HepG2 (cell line): ENCODE data around the gene SLC38A3. TPM values are rescaled to one million over a fixed set of nuclear protein-coding genes. Genes with fewer than 3 reads are reported as not detected.
A peak's percentile ranks its signal among the peaks of the same experiment; 100 is the strongest.

Experiments
- ATAC-seq: fragments of 200-7000 bp; cut with Tn5 transposase; 3 replicates; pipeline ENCODE4 v1.9.1; 2020; ENCODE audit warnings: mild to moderate bottlenecking, moderate library complexity
- BruUV-seq: library from RNA; stranded (reverse); fragments of 400-500 nt; replicated peaks from 2 replicates; lab custom pipeline; 2021; lab: Mats Ljungman, UMichigan
- CTCF ChIA-PET: fragments of 300-600 bp; formaldehyde crosslinking; extraction: SDS; loops from one replicate; lab custom pipeline; 2021; ENCODE audit warnings: low total read pairs, inconsistent platforms, low intra/inter-chr PET ratio; lab: Yijun Ruan, JAX
- POLR2A ChIA-PET: fragments of 350-600 bp; sonication (Branson Sonifier 250); formaldehyde crosslinking; loops from one replicate; lab custom pipeline; 2020; ENCODE audit warnings: antibody characterized with exemption, inconsistent platforms; lab: Yijun Ruan, JAX
- DNase-seq: peaks from one replicate; pipeline ENCODE4 v3.0.0-alpha.2; 2015; ENCODE audit warnings: low spot score
- FAIRE-seq: peaks from 3 replicates; lab custom pipeline; 2011; peaks lifted over from hg19 to GRCh38; lab: Jason Lieb, UNC
- H2AFZ ChIP-seq: one replicate; pipeline ENCODE4 v1.6.1; 2011; ENCODE audit warnings: low read length, inconsistent platforms
- H3K27ac ChIP-seq: fragments of 300-600 bp; 3 replicates; pipeline ENCODE4 v1.8.0; 2011; ENCODE audit warnings: mixed run types, mild to moderate bottlenecking, mixed read lengths, low read length, inconsistent platforms; ENCODE audit not compliant: insufficient read depth; ENCODE audit errors: extremely low read length
- H3K27me3 ChIP-seq, 2 experiments: fragments of 200-600 bp in 1 of 2; 2 replicates in 1 of 2; 3 replicates in 1 of 2; pipeline versions ENCODE4 v1.6.0 to v1.8.0; 2011; ENCODE audit warnings: low read length in 2 of 2, mild to moderate bottlenecking in 2 of 2, moderate library complexity in 2 of 2, inconsistent platforms in 1 of 2; ENCODE audit not compliant: insufficient read depth in 2 of 2, control insufficient read depth in 1 of 2
- H3K36me3 ChIP-seq, 2 experiments: fragments of 200-600 bp in 1 of 2; replicated peaks in 1 of 2; 2 replicates in 1 of 2; 3 replicates in 1 of 2; pipeline versions ENCODE4 v1.5.1 to v1.8.0; 2011; ENCODE audit warnings: low read length in 2 of 2, inconsistent platforms in 1 of 2; ENCODE audit not compliant: insufficient read depth in 2 of 2, control insufficient read depth in 1 of 2
- H3K4me1 ChIP-seq: 2 replicates; pipeline ENCODE4 v1.5.1; 2012; ENCODE audit warnings: low read length, inconsistent platforms; ENCODE audit not compliant: insufficient read depth
- H3K4me2 ChIP-seq: 2 replicates; pipeline ENCODE4 v1.6.0; 2011; ENCODE audit warnings: low read depth, low read length, inconsistent platforms
- H3K4me3 ChIP-seq, 3 experiments: fragments of 200-600 bp in 1 of 3; sonication (generic), shearing (Covaris generic) in 1 of 3; replicated peaks in 1 of 3; 2 replicates each; pipeline ENCODE4 v1.5.1; 2011 to 2016; ENCODE audit warnings: low read length in 3 of 3, inconsistent platforms in 2 of 3, low read depth in 2 of 3, mild to moderate bottlenecking in 2 of 3, control low read depth in 1 of 3, mixed read lengths in 1 of 3; ENCODE audit not compliant: insufficient read depth in 1 of 3
- H3K79me2 ChIP-seq: one replicate; pipeline ENCODE4 v1.6.1; 2011; ENCODE audit warnings: low read length, inconsistent platforms; ENCODE audit not compliant: insufficient read depth
- H3K9ac ChIP-seq: 2 replicates; pipeline ENCODE4 v1.6.0; 2011; ENCODE audit warnings: mild to moderate bottlenecking, low read depth, low read length, inconsistent platforms; ENCODE audit not compliant: insufficient read depth
- H3K9me3 ChIP-seq: 2 replicates; pipeline ENCODE4 v1.5.1; 2012; ENCODE audit warnings: mild to moderate bottlenecking, low read length
- H4K20me1 ChIP-seq: 2 replicates; pipeline ENCODE4 v1.6.0; 2011; ENCODE audit warnings: inconsistent platforms, mild to moderate bottlenecking, low read length, moderate library complexity; ENCODE audit not compliant: insufficient read depth
- AFF4 ChIP-seq: sonication (generic); formaldehyde crosslinking; IDR thresholded peaks from 2 replicates; pipeline ENCODE4 v1.4.0; 2020; ENCODE audit warnings: missing genetic modification reagents
- SIX1 ChIP-seq: sonication (generic); formaldehyde crosslinking; IDR thresholded peaks from 2 replicates; pipeline ENCODE4 v1.4.0; 2020; ENCODE audit warnings: missing genetic modification reagents, borderline replicate concordance
- SRSF1 ChIP-seq: fragments of 200-400 bp; formaldehyde crosslinking; optimal IDR thresholded peaks from 2 replicates; pipeline ENCODE3; 2017; ENCODE audit warnings: mild to moderate bottlenecking, low read depth, low read length, moderate library complexity
- ZNF512 ChIP-seq: sonication (generic); formaldehyde crosslinking; IDR thresholded peaks from 2 replicates; pipeline ENCODE4 v1.4.0; 2020; ENCODE audit warnings: mild to moderate bottlenecking, missing genetic modification reagents
- ZNF687 ChIP-seq: sonication (generic); formaldehyde crosslinking; IDR thresholded peaks from 2 replicates; pipeline ENCODE4 v1.5.1; 2020; ENCODE audit warnings: mild to moderate bottlenecking, missing genetic modification reagents, moderate library complexity
- ZNF878 ChIP-seq: sonication (generic); formaldehyde crosslinking; IDR thresholded peaks from 2 replicates; pipeline ENCODE4 v1.8.1; 2023; ENCODE audit warnings: mild to moderate bottlenecking, missing genetic modification reagents, moderate library complexity
- WGBS: methylation state at CpG from one replicate; pipeline ENCODE4 v1.1.6; 2017; ENCODE audit warnings: low lambda C conversion rate; 5-methylcytosine and 5-hydroxymethylcytosine counted together
- in situ Hi-C: cut with HindIII; loops from 2 replicates; pipeline ENCODE4 v1.10.0; 2017; ENCODE audit warnings: low pct_unique_long_range_greater_than_20kb; ENCODE audit not compliant: extremely low pct_ligation_motif_present
- intact Hi-C: fragments of 100-400 bp; cut with micrococcal nuclease; formaldehyde crosslinking; loops from one replicate; pipeline ENCODE4 v1.10.0; 2022; ENCODE audit not compliant: unreplicated experiment
- polyA plus RNA-seq, 8 experiments: library from polyadenylated mRNA; depleted of rRNA in 3 of 8; stranded (reverse) in 7 of 8; unstranded in 1 of 8; fragments of >200 nt; fragmentation: Illumina TruSeq in 4 of 8; extraction: Trizol in 4 of 8; gene quantifications; 2 replicates each; pipeline versions ENCODE4 v1.2.1 to v1.2.3, GENCODE V29; 2011 to 2016; ENCODE audit warnings: low read depth in 4 of 8, missing spikeins in 1 of 8, mixed read lengths in 1 of 8; ENCODE audit not compliant: insufficient read depth in 1 of 8
- total RNA-seq, 5 experiments: library from RNA; depleted of rRNA; stranded (reverse); fragments of >200 nt; fragmentation: Illumina TruSeq; extraction: Trizol; gene quantifications; 2 replicates each; pipeline ENCODE4 v1.2.3, GENCODE V29; 2016; ENCODE audit warnings: low read depth in 1 of 5

SLC38A3 gene
- total and polyA plus RNA-seq, 2 of the 13 experiments (the other 11 are each of a cell fraction or from before 2014, with no cell fraction given) = 29.8 to 164 TPM

GRCh38 chr3:50237754-50238548 is 32.9 kb downstream of the SLC38A3 start:
- no TSS peak for BruUV-seq
- no peak overlapping the region for H3K27ac ChIP-seq
- intact Hi-C loops (no loop called here), in situ Hi-C loops (no loop called here)
- ATAC-seq (no peak), DNase-seq (no peak), FAIRE-seq (no peak)
- H2AFZ ChIP-seq = no peak overlapping the region
- ChIA-PET POLR2A (interaction anchor here (1.0 to 1.2 kb wide), 2 partner anchors 10 to 22 kb away, joined by 3 to 4 read pairs; no protein-coding TSS in a partner anchor), CTCF (no interaction called here)
- H3K36me3 ChIP-seq = peaks cover 0 to 2% of the 10 kb centered on the region in 2 experiments; a peak in 1 of 5 replicates
- peak overlapping the region; percentile 81; the same call in 1 of the 2 replicates for H3K9ac ChIP-seq
- no peaks in the 10 kb centered on the region for H4K20me1 ChIP-seq
- no peak overlapping the region for H3K4me3 ChIP-seq
- no peaks in the 10 kb centered on the region for H3K9me3 ChIP-seq
- H3K4me2 ChIP-seq = peak overlapping the region; percentile 79
- WGBS = no CpG with 5 or more reads among the region's 31 CpGs
- peaks cover 53% of the 10 kb centered on the region for H3K4me1 ChIP-seq
- H3K27me3 ChIP-seq = no peaks in the 10 kb centered on the region; a peak in 1 of 5 replicates
- TF ChIP-seq SIX1 (CRISPR knock-in tag) = no peak
- peak; percentile 39 for TF ChIP-seq SRSF1
- TF ChIP-seq ZNF512 (CRISPR knock-in tag) = no peak
- TF ChIP-seq ZNF878 (CRISPR knock-in tag) = no peak
- 0 out of 2 replicates have a peak, but pooled peaks have one; percentile 8 for TF ChIP-seq ZNF687 (CRISPR knock-in tag)
- no peak for TF ChIP-seq AFF4 (CRISPR knock-in tag)
- TF ChIP-seq, all 625 proteins: peak for 2
- H3K79me2 ChIP-seq = peaks cover 29% of the 10 kb centered on the region
